SK-N-SH treated with all-trans-retinoic acid at 6 μM for 48 hours (cell line): ENCODE data around the gene XPO4.

ENCODE experiments used
- ARNTL ChIP-seq: fragments of 450-650 bp; formaldehyde crosslinking; IDR thresholded peaks from 2 replicates; pipeline ENCODE4 v1.5.0; 2020; ENCODE audit warnings: low read depth, mild to moderate bottlenecking, moderate library complexity, borderline replicate concordance
- CSRNP3 ChIP-seq: fragments of 250-450 bp; sonication (Bioruptor Pico); IDR thresholded peaks from 2 replicates; pipeline ENCODE4 v1.5.1; 2021; ENCODE audit warnings: mild to moderate bottlenecking, moderate library complexity
- SNAI2 ChIP-seq: fragments of 250-450 bp; sonication (Bioruptor Pico); IDR thresholded peaks from 2 replicates; pipeline ENCODE4 v1.5.0; 2020; ENCODE audit warnings: mild to moderate bottlenecking, moderate library complexity
- TSHZ2 ChIP-seq: fragments of 250-450 bp; sonication (Bioruptor Pico); IDR thresholded peaks from 2 replicates; pipeline ENCODE4 v1.5.0; 2020; ENCODE audit warnings: mild to moderate bottlenecking, moderate library complexity
- ZFP30 ChIP-seq: fragments of 450-650 bp; formaldehyde crosslinking; IDR thresholded peaks from 2 replicates; pipeline ENCODE4 v1.5.0; 2022; ENCODE audit warnings: mild to moderate bottlenecking, moderate library complexity
- ZNF565 ChIP-seq: fragments of 450-650 bp; formaldehyde crosslinking; conservative IDR thresholded peaks from 2 replicates; pipeline ENCODE4 v1.5.0; 2020; ENCODE audit warnings: low read depth, mild to moderate bottlenecking, moderate library complexity

GRCh38 chr13:20927596-20928257 is 25.2 kb upstream of the XPO4 start:
- TF ChIP-seq ZFP30 (CRISPR knock-in tag): no peak
- no peak for TF ChIP-seq CSRNP3 (CRISPR knock-in tag)
- no peak for TF ChIP-seq SNAI2
- no peak for TF ChIP-seq TSHZ2
- no peak for TF ChIP-seq ARNTL (CRISPR knock-in tag)
- no peak for TF ChIP-seq ZNF565 (CRISPR knock-in tag)
